TTC549 (cell line): ENCODE data around the gene ATP1A4.

ENCODE experiments used
- FAIRE-seq: peaks from 2 replicates; lab custom pipeline; 2012; peaks lifted over from hg19 to GRCh38; lab: Jason Lieb, UNC

Gene ATP1A4

GRCh38 chr1:160177231-160177630, 25.8 kb downstream of the ATP1A4 start:
- no peak for FAIRE-seq

GRCh38 chr1:160177667-160178066, 26.3 kb downstream of the ATP1A4 start:
- no peak for FAIRE-seq

GRCh38 chr1:160178731-160179130, 27.3 kb downstream of the ATP1A4 start:
- FAIRE-seq, result no peak

- FAIRE-seq, result no peak
Observed at GRCh38 chr1:160179336-160179735, 27.9 kb downstream of the ATP1A4 start.

GRCh38 chr1:160186246-160186645, 34.8 kb downstream of the ATP1A4 start:
- FAIRE-seq, result no peak

GRCh38 chr1:160186729-160187128, 35.3 kb downstream of the ATP1A4 start:
- FAIRE-seq, result no peak

- no peak for FAIRE-seq
Observed at GRCh38 chr1:160187407-160187806, 36.0 kb downstream of the ATP1A4 start.

- FAIRE-seq, result no peak
Observed at GRCh38 chr1:160188341-160188740, 36.9 kb downstream of the ATP1A4 start.

GRCh38 chr1:160189649-160190625, 38.5 kb downstream of the ATP1A4 start, which contains the start of gene CASQ1:
TSS of gene CASQ1 (plus strand) at chr1:160190575. CDS start at chr1:160190752, 177 bp downstream.
- FAIRE-seq, result no peak

GRCh38 chr1:160191756-160192155, 40.4 kb downstream of the ATP1A4 start:
- FAIRE-seq, result no peak

GRCh38 chr1:160192234-160192633, 40.8 kb downstream of the ATP1A4 start:
- no peak for FAIRE-seq

GRCh38 chr1:160193091-160193819, 41.9 kb downstream of the ATP1A4 start:
- FAIRE-seq, result peak; percentile 68

GRCh38 chr1:160193832-160194736, 42.7 kb downstream of the ATP1A4 start:
- FAIRE-seq, result no peak

GRCh38 chr1:160194737-160195059, 43.3 kb downstream of the ATP1A4 start:
- no peak for FAIRE-seq

GRCh38 chr1:160196143-160196542, 44.7 kb downstream of the ATP1A4 start:
- no peak for FAIRE-seq

GRCh38 chr1:160197231-160197630, 45.8 kb downstream of the ATP1A4 start:
- no peak for FAIRE-seq

- FAIRE-seq, result no peak
Observed at GRCh38 chr1:160200786-160201185, 49.4 kb downstream of the ATP1A4 start.

- FAIRE-seq, result no peak
Observed at GRCh38 chr1:160204526-160205241, 53.3 kb downstream of the ATP1A4 start.

GRCh38 chr1:160205242-160206035, 54.0 kb downstream of the ATP1A4 start, which contains the start of gene PEA15:
TSS of gene PEA15 (plus strand) at chr1:160205384. CDS start at chr1:160211545, 6,161 bp downstream.
- no peak for FAIRE-seq

- FAIRE-seq, result no peak
Observed at GRCh38 chr1:160206036-160206389, 54.6 kb downstream of the ATP1A4 start.
